ENCODE measurements around the gene MAPK7. TPM values are rescaled to one million over a fixed set of nuclear protein-coding genes. Genes with fewer than 3 reads are reported as not detected.

MAPK7 gene
- total RNA-seq, 1 experiment from 2014 or later, result 14.5 TPM

DNA sequence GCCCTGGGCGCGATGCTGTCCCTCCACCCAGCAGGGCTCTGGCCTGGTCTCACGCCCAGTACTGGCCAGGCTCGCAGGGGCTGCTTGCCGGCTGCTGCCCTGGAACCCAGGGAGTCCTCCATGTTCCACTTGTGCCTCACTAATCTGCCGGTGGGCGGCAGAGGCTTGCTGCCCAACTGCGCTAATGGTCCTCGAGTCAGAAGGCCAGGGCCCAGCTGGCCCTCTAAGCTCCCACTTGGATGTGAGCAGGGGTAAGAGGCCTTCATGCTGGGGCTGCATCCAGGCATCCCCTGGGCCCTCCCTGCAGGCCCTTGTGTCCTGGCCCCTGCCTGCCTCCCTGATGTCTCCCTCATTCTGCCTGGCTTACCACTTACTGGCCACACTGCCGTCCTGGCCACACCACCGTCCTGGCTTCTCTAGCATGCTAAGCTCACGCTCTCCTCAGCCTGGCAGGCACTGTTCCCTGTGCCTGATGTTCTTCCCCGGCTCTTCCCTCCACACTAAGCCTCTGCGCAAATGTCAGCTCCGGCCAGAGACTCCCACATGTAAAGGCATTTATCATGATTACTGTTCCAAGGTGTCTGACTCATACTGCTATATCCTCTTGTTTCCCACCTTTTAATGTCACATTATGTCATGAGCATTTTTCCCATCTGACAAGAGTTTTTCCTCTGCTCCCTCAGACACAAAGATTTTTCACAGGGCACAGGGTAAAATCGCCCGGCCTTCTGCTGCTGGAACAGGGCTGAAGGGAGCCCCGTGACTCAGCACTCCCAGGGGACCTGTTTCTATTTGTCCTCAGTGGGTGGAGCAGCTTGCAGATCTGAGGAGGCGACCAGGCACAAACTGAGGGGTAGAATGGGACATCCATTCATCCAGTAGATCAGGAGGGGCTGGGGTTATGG, 31.7 kb upstream of the MAPK7 start:
- H3K9me3 Mint-ChIP-seq (ENCODE audit: unreplicated experiment), result no peaks in the 10 kb centered on the region
- BruUV-seq (replicated peaks), result no TSS peak
- ChIA-PET CTCF (interaction anchor here (0.6 to 0.7 kb wide), 4 partner anchors 8 to 187 kb away, joined by 3 to 5 read pairs (median 3); partner anchors contain the start of genes B9D1 and SLC47A1), POLR2A (interaction anchor here (0.6 to 1.0 kb wide), 3 partner anchors 8 to 1200 kb away, joined by 3 to 4 read pairs (median 3); no protein-coding TSS in a partner anchor)
- peak overlapping the region; percentile 77 for H3K27ac Mint-ChIP-seq (ENCODE audit: low read depth, unreplicated experiment)
- TF ChIP-seq CTCF (IDR thresholded peaks at IDR 0.05; ENCODE audit: unreplicated experiment), result no peak
- peaks cover 14% of the 10 kb centered on the region for H3K4me1 Mint-ChIP-seq (ENCODE audit: insufficient read depth, unreplicated experiment)
- no peak overlapping the region for H3K4me3 Mint-ChIP-seq (ENCODE audit: unreplicated experiment)
- intact Hi-C loops (cut with micrococcal nuclease), result no loop called here
- H3K36me3 Mint-ChIP-seq (ENCODE audit: insufficient read depth, unreplicated experiment), result peaks cover 11% of the 10 kb centered on the region
- H3K27me3 Mint-ChIP-seq (ENCODE audit: insufficient read depth, unreplicated experiment), result no peaks in the 10 kb centered on the region
- peak; percentile 70 for DNase-seq (ENCODE audit: unreplicated experiment)

GRCh38 chr17:19347323-19348080, 30.8 kb upstream of the MAPK7 start:
- no peaks in the 10 kb centered on the region for H3K9me3 Mint-ChIP-seq (ENCODE audit: unreplicated experiment)
- no TSS peak for BruUV-seq (replicated peaks)
- H3K4me3 Mint-ChIP-seq (ENCODE audit: unreplicated experiment), result no peak overlapping the region
- CTCF ChIA-PET, result interaction anchor here (0.7 kb wide), 2 partner anchors 9 to 186 kb away, joined by 3 read pairs; partner anchors contain the start of gene SLC47A1
- no peak for TF ChIP-seq CTCF (IDR thresholded peaks at IDR 0.05; ENCODE audit: unreplicated experiment)
- POLR2A ChIA-PET, result interaction anchor here (1.0 kb wide), 1 partner anchor 9 kb away, joined by 3 read pairs; no protein-coding TSS in a partner anchor
- peaks cover 13% of the 10 kb centered on the region for H3K36me3 Mint-ChIP-seq (ENCODE audit: insufficient read depth, unreplicated experiment)
- peaks cover 10% of the 10 kb centered on the region for H3K4me1 Mint-ChIP-seq (ENCODE audit: insufficient read depth, unreplicated experiment)
- intact Hi-C loops (cut with micrococcal nuclease), result no loop called here
- no peaks in the 10 kb centered on the region for H3K27me3 Mint-ChIP-seq (ENCODE audit: insufficient read depth, unreplicated experiment)
- DNase-seq (ENCODE audit: unreplicated experiment), result no peak
- peak overlapping the region; percentile 77 for H3K27ac Mint-ChIP-seq (ENCODE audit: low read depth, unreplicated experiment)

DNA sequence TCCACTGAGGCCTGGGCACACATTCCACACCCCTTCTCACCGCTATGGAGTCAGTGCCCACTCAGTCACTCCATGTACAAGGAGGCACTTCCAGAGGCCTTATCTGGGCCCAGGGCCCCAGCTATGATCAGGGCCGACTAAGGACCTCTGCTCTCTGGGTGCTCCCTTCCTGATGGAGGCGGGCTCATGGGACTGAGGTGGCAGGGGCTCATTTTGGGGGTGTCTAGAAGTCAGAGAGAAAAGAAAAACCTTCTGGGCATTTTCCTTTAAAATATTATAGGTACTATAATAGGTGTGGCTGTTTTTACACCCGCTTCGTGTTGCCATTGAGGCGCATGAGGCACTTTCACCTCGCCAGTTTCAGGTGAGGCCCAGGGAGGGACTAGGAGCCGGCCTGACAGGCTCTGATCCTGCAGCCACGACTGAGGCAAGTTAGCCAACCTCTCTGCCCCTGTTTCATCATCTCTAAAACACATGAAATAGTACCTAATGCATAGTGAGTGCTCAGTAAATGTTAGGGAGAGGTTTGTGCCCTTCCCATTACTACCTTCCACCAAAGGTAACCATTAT, 30.1 kb upstream of the MAPK7 start:
- CTCF ChIA-PET, result no interaction called here

More for the DNA sequence above, 30.1 kb upstream of the MAPK7 start:
- intact Hi-C loops (cut with micrococcal nuclease), result no loop called here
- H3K27ac Mint-ChIP-seq (ENCODE audit: low read depth, unreplicated experiment), result no peak overlapping the region
- no TSS peak for BruUV-seq (replicated peaks)
- no peaks in the 10 kb centered on the region for H3K27me3 Mint-ChIP-seq (ENCODE audit: insufficient read depth, unreplicated experiment)
- DNase-seq (ENCODE audit: unreplicated experiment), result no peak
- peaks cover 10% of the 10 kb centered on the region for H3K4me1 Mint-ChIP-seq (ENCODE audit: insufficient read depth, unreplicated experiment)
- peaks cover 8% of the 10 kb centered on the region for H3K36me3 Mint-ChIP-seq (ENCODE audit: insufficient read depth, unreplicated experiment)
- H3K9me3 Mint-ChIP-seq (ENCODE audit: unreplicated experiment), result no peaks in the 10 kb centered on the region
- POLR2A ChIA-PET, result no interaction called here
- no peak overlapping the region for H3K4me3 Mint-ChIP-seq (ENCODE audit: unreplicated experiment)
- TF ChIP-seq CTCF (IDR thresholded peaks at IDR 0.05; ENCODE audit: unreplicated experiment), result no peak

All from MCF 10A (cell line).